Skeletal muscle satellite cell (primary cell): Measurements from ENCODE around the gene FAM3D.

Experiments
- H3K27me3 ChIP-seq: 2 replicates; pipeline ENCODE4 v1.7.0; 2013; ENCODE audit warnings: low read length; ENCODE audit not compliant: control insufficient read depth, insufficient read depth
- H3K36me3 ChIP-seq: 2 replicates; pipeline ENCODE4 v1.7.0; 2013; ENCODE audit warnings: mild to moderate bottlenecking, control low read depth, low read length; ENCODE audit not compliant: insufficient read depth
- H3K4me1 ChIP-seq: 2 replicates; pipeline ENCODE4 v1.7.0; 2013; ENCODE audit warnings: low read length; ENCODE audit not compliant: control insufficient read depth, insufficient read depth
- H3K4me2 ChIP-seq: 2 replicates; pipeline ENCODE4 v1.7.0; 2013; ENCODE audit warnings: mild to moderate bottlenecking, low read length
- H3K4me3 ChIP-seq: 2 replicates; pipeline ENCODE4 v1.7.0; 2013; ENCODE audit warnings: low read length
- H3K9ac ChIP-seq: 2 replicates; pipeline ENCODE4 v1.7.0; 2013; ENCODE audit warnings: mild to moderate bottlenecking, low read depth, low read length, moderate library complexity
- H3K9me3 ChIP-seq: replicated peaks from 2 replicates; pipeline ENCODE4 v1.7.0; 2013; ENCODE audit warnings: mild to moderate bottlenecking, control low read depth, low read length

The FAM3D gene

GRCh38 chr3:58631742-58632141, 34.8 kb downstream of the FAM3D start:
- no peak overlapping the region for H3K4me3 ChIP-seq
- no peaks in the 10 kb centered on the region for H3K27me3 ChIP-seq
- no peaks in the 10 kb centered on the region for H3K36me3 ChIP-seq
- H3K9me3 ChIP-seq, result no peaks in the 10 kb centered on the region
- no peak overlapping the region for H3K9ac ChIP-seq
- peaks cover 36% of the 10 kb centered on the region for H3K4me1 ChIP-seq
- no peak overlapping the region for H3K4me2 ChIP-seq

GRCh38 chr3:58630710-58631092, 35.9 kb downstream of the FAM3D start:
- Histone ChIP-seq H3K4me1 (peaks cover 36% of the 10 kb centered on the region), H3K4me3 (no peak overlapping the region), H3K27me3 (no peaks in the 10 kb centered on the region), H3K9me3 (no peaks in the 10 kb centered on the region), H3K4me2 (no peak overlapping the region), H3K36me3 (no peaks in the 10 kb centered on the region), H3K9ac (no peak overlapping the region)

- no peaks in the 10 kb centered on the region for H3K36me3 ChIP-seq
- H3K9me3 ChIP-seq, result no peaks in the 10 kb centered on the region
- H3K4me1 ChIP-seq, result peaks cover 36% of the 10 kb centered on the region
- H3K4me3 ChIP-seq, result no peak overlapping the region
- H3K4me2 ChIP-seq, result peak overlapping the region; percentile 3
- H3K27me3 ChIP-seq, result no peaks in the 10 kb centered on the region
- peak overlapping the region; percentile 44 for H3K9ac ChIP-seq
Observed at GRCh38 chr3:58630076-58630709, 36.4 kb downstream of the FAM3D start.

GRCh38 chr3:58629629-58630028, 36.9 kb downstream of the FAM3D start:
- Histone ChIP-seq H3K36me3 (no peaks in the 10 kb centered on the region), H3K4me1 (peaks cover 36% of the 10 kb centered on the region), H3K4me3 (no peak overlapping the region), H3K27me3 (no peaks in the 10 kb centered on the region), H3K9ac (peak overlapping the region; percentile 44), H3K9me3 (no peaks in the 10 kb centered on the region), H3K4me2 (peak overlapping the region; percentile 64)

GRCh38 chr3:58628823-58629562, 37.6 kb downstream of the FAM3D start:
- peak overlapping the region; percentile 19 for H3K4me3 ChIP-seq
- H3K27me3 ChIP-seq, result no peaks in the 10 kb centered on the region
- peak overlapping the region; percentile 44 for H3K9ac ChIP-seq
- H3K36me3 ChIP-seq, result no peaks in the 10 kb centered on the region
- peak overlapping the region; percentile 64 for H3K4me2 ChIP-seq
- no peaks in the 10 kb centered on the region for H3K9me3 ChIP-seq
- peaks cover 36% of the 10 kb centered on the region for H3K4me1 ChIP-seq

GRCh38 chr3:58627941-58628340, 38.6 kb downstream of the FAM3D start:
- no peak overlapping the region for H3K4me3 ChIP-seq
- H3K4me1 ChIP-seq, result peaks cover 36% of the 10 kb centered on the region

GRCh38 chr3:58627570-58627885, 39.0 kb downstream of the FAM3D start:
- peaks cover 36% of the 10 kb centered on the region for H3K4me1 ChIP-seq
- no peak overlapping the region for H3K4me2 ChIP-seq
- H3K9me3 ChIP-seq, result no peaks in the 10 kb centered on the region
- no peaks in the 10 kb centered on the region for H3K27me3 ChIP-seq
- peak overlapping the region; percentile 25 for H3K9ac ChIP-seq
- H3K36me3 ChIP-seq, result no peaks in the 10 kb centered on the region
- no peak overlapping the region for H3K4me3 ChIP-seq

More at GRCh38 chr3:58627941-58628340, 38.6 kb downstream of the FAM3D start:
- Histone ChIP-seq H3K4me2 (no peak overlapping the region), H3K9ac (peak overlapping the region; percentile 25), H3K27me3 (no peaks in the 10 kb centered on the region), H3K9me3 (no peaks in the 10 kb centered on the region), H3K36me3 (no peaks in the 10 kb centered on the region)

GRCh38 chr3:58626841-58627569, 39.6 kb downstream of the FAM3D start:
- H3K4me3 ChIP-seq, result no peak overlapping the region

GRCh38 chr3:58625196-58625824, 41.3 kb downstream of the FAM3D start:
- no peak overlapping the region for H3K9ac ChIP-seq
- H3K9me3 ChIP-seq, result no peaks in the 10 kb centered on the region
- H3K27me3 ChIP-seq, result no peaks in the 10 kb centered on the region
- no peak overlapping the region for H3K4me2 ChIP-seq
- peaks cover 34% of the 10 kb centered on the region for H3K4me1 ChIP-seq
- no peaks in the 10 kb centered on the region for H3K36me3 ChIP-seq
- H3K4me3 ChIP-seq, result no peak overlapping the region

More at GRCh38 chr3:58626841-58627569, 39.6 kb downstream of the FAM3D start:
- Histone ChIP-seq H3K4me2 (no peak overlapping the region), H3K4me1 (peaks cover 36% of the 10 kb centered on the region), H3K36me3 (no peaks in the 10 kb centered on the region), H3K9ac (peak overlapping the region; percentile 25), H3K9me3 (no peaks in the 10 kb centered on the region), H3K27me3 (no peaks in the 10 kb centered on the region)

GRCh38 chr3:58624550-58624949, 42.0 kb downstream of the FAM3D start:
- Histone ChIP-seq H3K4me2 (no peak overlapping the region), H3K36me3 (no peaks in the 10 kb centered on the region), H3K4me3 (no peak overlapping the region), H3K9ac (no peak overlapping the region), H3K9me3 (no peaks in the 10 kb centered on the region), H3K4me1 (peaks cover 27% of the 10 kb centered on the region), H3K27me3 (no peaks in the 10 kb centered on the region)

- Histone ChIP-seq H3K27me3 (no peaks in the 10 kb centered on the region), H3K36me3 (no peaks in the 10 kb centered on the region), H3K4me1 (peaks cover 21% of the 10 kb centered on the region), H3K4me2 (no peak overlapping the region), H3K9ac (no peak overlapping the region), H3K4me3 (no peak overlapping the region), H3K9me3 (no peaks in the 10 kb centered on the region)
Observed at GRCh38 chr3:58623961-58624360, 42.6 kb downstream of the FAM3D start.
